ENCODE results near the gene SOWAHD.
"Not testable (repeated sequence)": the region's sequence is repeated elsewhere in the genome, so short reads cannot be mapped to it uniquely, and the experiment has no call there.

GRCh38 chrX:119808461-119808860 is 50.1 kb downstream of the SOWAHD start:
- TF ChIP-seq CTCF (IDR thresholded peaks at IDR 0.05); POLR2AphosphoS5 (IDR thresholded peaks at IDR 0.05; ENCODE audit: insufficient read depth in 1 of 2, low read depth in 1 of 2): not testable (repeated sequence)

All from vagina (tissue), 2 donors.